BLaER1 treated with 17β-estradiol and CSF1 and Interleukin-3, amounts not matched to agents 10 nM and 100 nM (cell line): Measurements from ENCODE around the gene TWIST2.

Experiments
- H3K27ac ChIP-seq, 11 experiments: shearing (Covaris generic); formaldehyde crosslinking; 2 replicates each; pipeline ENCODE4 v1.8.1; 2022
- H3K27me3 ChIP-seq, 11 experiments: shearing (Covaris generic); formaldehyde crosslinking; 2 replicates each; pipeline ENCODE4 v1.8.1; 2022
- H3K36me3 ChIP-seq, 11 experiments: shearing (Covaris generic); formaldehyde crosslinking; 2 replicates each; pipeline ENCODE4 v1.8.1; 2022
- H3K4me1 ChIP-seq, 10 experiments: shearing (Covaris generic); formaldehyde crosslinking; 2 replicates each; pipeline ENCODE4 v1.8.1; 2022
- H3K4me2 ChIP-seq, 11 experiments: shearing (Covaris generic); formaldehyde crosslinking; 2 replicates each; pipeline ENCODE4 v1.8.1; 2022
- H3K4me3 ChIP-seq, 10 experiments: shearing (Covaris generic); formaldehyde crosslinking; 2 replicates each; pipeline ENCODE4 v1.8.1; 2022
- H3K9ac ChIP-seq, 11 experiments: shearing (Covaris generic); formaldehyde crosslinking; 2 replicates each; pipeline ENCODE4 v1.8.1; 2022
- H3K9me3 ChIP-seq, 11 experiments: shearing (Covaris generic); formaldehyde crosslinking; replicated peaks in 1 of 11; 2 replicates each; pipeline ENCODE4 v1.8.1; 2022
- H4K20me1 ChIP-seq, 11 experiments: shearing (Covaris generic); formaldehyde crosslinking; 2 replicates each; pipeline ENCODE4 v1.8.1; 2022
- Cebpa-rat ChIP-seq, 11 experiments: shearing (Covaris generic); IDR thresholded peaks; 2 replicates each; pipeline ENCODE4 v1.8.1; 2022

TWIST2 gene

DNA sequence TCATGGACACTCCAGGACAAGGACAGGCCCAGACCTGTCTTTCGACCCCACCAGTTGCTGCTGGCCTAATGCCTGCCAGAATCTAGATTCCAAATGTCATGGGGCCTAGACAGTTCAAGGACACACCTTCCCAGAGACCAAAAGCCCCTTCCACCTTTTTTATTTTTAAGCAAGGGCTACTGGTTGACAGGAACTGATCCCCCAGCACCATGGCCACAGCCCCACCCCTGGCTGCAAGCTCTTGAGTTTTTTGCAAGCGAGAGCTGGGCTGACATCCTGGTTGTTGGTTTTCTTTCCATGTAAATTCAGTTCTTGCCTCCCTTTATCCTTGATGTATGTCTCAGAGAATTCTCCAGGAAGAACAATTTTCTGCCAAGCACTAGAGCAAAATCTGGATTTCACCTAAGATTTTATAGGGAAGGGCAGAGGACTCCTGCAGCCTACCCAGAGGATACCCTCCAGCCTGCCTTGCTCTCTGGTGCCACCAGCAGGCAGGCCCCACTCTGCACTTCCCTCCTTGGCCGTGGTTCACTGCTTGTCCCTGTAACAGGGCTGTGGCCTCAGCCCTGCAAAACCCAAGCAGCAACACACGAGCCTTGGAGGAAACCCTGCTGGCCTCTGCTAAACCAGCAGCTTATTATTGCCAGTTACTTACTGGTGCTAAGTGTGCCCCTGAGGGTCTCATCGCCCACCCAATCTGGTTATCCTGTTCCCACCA is 97.7 kb downstream of the TWIST2 start:
- no peak overlapping the region; a peak in 1 of 20 replicates for H3K4me3 ChIP-seq
- peaks cover 3 to 69% (median 21%) of the 10 kb centered on the region in 11 experiments; a peak in 15 of 22 replicates for H3K27me3 ChIP-seq
- peaks cover 27 to 38% (median 32%) of the 10 kb centered on the region in 10 experiments for H3K4me1 ChIP-seq
- no peaks in the 10 kb centered on the region for H3K36me3 ChIP-seq
- no peak overlapping the region for H3K27ac ChIP-seq
- peak overlapping the region in 1 of 11 experiments; percentile 94; a peak in 1 of 22 replicates for H3K4me2 ChIP-seq
- peaks cover 0 to 31% (median 13%) of the 10 kb centered on the region in 11 experiments; a peak in 15 of 22 replicates for H4K20me1 ChIP-seq
- H3K9me3 ChIP-seq: peaks cover 18 to 25% (median 22%) of the 10 kb centered on the region in 11 experiments
- no peak for TF ChIP-seq Cebpa-rat (IDR thresholded peaks at IDR 0.05)
- no peak overlapping the region for H3K9ac ChIP-seq

DNA sequence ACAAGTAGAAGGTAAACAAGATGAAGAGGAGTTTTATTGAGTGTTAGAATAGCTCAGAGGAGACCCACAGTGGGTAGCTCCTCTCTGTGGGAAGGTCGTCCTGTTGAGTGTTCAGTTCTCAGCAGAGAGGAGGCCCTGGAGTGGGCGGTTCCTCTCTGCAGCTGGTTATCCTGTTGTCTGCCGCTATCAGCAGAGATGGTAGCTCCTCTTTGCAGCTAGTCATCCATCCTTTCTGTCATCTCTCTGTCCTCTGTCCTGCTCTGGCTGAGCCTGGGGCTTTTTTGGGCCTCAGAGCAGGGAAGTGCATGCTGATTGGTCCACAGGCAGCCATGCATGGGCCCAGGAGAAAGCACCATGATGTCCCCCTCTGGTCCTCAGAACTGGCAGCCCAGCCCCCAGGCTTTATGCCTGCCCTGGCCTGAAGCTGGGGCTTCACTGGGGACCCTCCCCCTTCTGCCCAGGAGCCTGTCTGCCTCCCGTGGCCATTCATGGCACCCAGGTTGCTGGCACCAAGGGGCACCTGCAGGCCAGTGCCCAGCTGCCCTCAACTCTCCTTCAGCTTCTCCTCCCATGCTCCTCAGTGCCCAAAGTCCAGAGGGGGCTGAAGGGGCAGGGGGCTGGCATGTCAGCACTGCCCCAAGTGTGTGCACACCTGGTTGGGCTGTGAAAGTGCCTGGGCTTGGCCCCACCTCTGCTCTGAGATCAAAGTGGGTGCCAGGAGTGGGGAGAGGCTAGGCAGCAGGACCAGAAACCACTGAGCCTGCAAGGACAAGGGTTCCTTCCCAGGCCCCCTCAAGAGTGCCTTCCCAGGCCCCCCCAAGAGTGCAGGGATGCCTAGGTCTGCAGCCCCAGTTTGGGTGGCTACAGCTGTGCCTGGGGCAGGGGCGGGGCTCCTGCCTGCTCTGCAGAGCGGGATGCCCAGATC is 98.7 kb downstream of the TWIST2 start:
- Histone ChIP-seq H3K27me3 (peaks cover 3 to 73% (median 29%) of the 10 kb centered on the region in 11 experiments; a peak in 15 of 22 replicates), H3K4me2 (peak overlapping the region; percentile 76 to 97 (median 93)), H3K36me3 (no peaks in the 10 kb centered on the region), H3K9me3 (peaks cover 18 to 25% (median 22%) of the 10 kb centered on the region in 11 experiments), H3K4me3 (peak overlapping the region in 2 of 10 experiments; percentile 29 to 38; a peak in 6 of 20 replicates), H3K9ac (0 out of 22 replicates have a peak overlapping the region, but pooled peaks of 1 of the 11 experiments have one; percentile 49), H3K4me1 (peaks cover 27 to 38% (median 32%) of the 10 kb centered on the region in 10 experiments), H4K20me1 (peaks cover 0 to 34% (median 13%) of the 10 kb centered on the region in 11 experiments; a peak in 15 of 22 replicates), H3K27ac (peak overlapping the region in 2 of 11 experiments; percentile 42 to 70; a peak in 3 of 22 replicates)
- no peak for TF ChIP-seq Cebpa-rat (IDR thresholded peaks at IDR 0.05)

DNA sequence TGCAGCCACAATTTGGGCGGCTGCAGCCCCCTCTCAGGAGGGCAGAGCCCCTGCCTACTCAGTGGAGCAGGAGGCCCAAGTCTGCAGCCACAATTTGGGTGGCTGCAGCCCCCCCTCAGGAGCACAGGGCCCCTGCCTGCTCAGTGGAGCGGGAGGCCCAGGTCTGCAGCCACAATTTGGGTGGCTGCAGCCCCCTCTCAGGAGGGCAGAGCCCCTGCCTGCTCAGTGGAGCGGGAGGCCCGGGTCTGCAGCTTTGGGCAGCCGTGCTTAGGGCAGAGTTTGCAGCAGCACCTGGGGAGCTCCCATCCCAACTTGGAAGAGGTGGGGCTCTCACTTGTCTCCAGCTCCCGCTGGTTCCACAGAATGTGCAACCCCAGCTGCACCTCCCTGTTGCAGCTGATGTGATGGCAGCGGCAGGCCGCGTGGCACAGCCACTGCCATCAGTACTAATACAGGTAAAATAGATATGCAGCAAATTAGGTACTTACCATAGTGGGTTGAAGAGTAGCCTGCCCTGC is 99.4 kb downstream of the TWIST2 start:
- peak overlapping the region in 4 of 11 experiments; percentile 6 to 49 (median 26); a peak in 3 of 22 replicates for H3K9ac ChIP-seq

DNA sequence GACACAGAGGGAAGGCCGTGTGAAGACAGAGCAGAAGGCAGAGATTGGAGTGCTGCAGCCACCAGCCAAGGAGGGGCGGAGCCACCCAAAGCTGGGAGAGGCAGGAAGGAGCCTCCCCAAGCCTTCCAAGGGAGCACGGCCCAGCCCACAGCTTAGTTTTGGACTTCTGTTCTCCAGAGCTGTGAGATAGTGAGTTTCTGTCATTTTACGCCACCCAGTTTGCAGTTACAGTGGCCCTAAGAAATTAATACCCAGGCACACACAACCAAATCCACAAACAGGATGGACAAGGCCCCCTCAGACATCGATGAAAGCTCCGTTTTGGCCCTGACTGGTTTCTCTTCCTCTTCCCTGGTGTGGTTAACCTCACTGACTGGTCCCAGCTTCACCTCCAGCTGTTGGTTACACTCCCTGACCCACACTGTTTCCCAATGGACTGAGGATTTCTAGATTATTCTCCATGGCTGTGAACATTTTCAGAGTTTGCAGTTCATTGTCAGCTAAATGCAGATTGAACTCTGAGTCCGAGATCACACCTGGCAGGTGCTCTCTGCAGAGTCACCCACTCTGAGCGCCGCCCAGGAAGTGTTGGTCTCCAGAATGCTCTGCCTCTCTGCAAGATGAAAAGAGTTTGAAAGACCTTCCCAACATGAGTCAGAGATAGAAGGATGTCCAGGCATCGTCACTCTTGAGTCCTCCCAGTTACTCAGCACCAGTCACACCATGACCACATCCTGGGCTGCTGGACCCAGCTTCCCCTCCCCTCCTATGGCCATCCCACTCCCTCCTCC is 100.2 kb downstream of the TWIST2 start:
- H4K20me1 ChIP-seq: peaks cover 0 to 34% (median 13%) of the 10 kb centered on the region in 11 experiments; a peak in 15 of 22 replicates
- H3K9ac ChIP-seq: peak overlapping the region in 6 of 11 experiments; percentile 1 to 49 (median 10); a peak in 6 of 22 replicates
- peak overlapping the region; percentile 76 to 97 (median 93) for H3K4me2 ChIP-seq
- peaks cover 27 to 38% (median 32%) of the 10 kb centered on the region in 10 experiments for H3K4me1 ChIP-seq
- peaks cover 3 to 72% (median 29%) of the 10 kb centered on the region in 11 experiments; a peak in 15 of 22 replicates for H3K27me3 ChIP-seq
- peak overlapping the region in 9 of 11 experiments; percentile 42 to 70 (median 50); a peak in 18 of 22 replicates for H3K27ac ChIP-seq
- peak in 8 of 11 experiments; percentile 53 to 80 (median 68); a peak in 14 of 22 replicates for TF ChIP-seq Cebpa-rat (IDR thresholded peaks at IDR 0.05)
- H3K4me3 ChIP-seq: peak overlapping the region in 5 of 10 experiments; percentile 2 to 38 (median 11); a peak in 4 of 20 replicates
- H3K36me3 ChIP-seq: no peaks in the 10 kb centered on the region
- H3K9me3 ChIP-seq: peaks cover 18 to 25% (median 22%) of the 10 kb centered on the region in 11 experiments

More for the DNA sequence above, 99.4 kb downstream of the TWIST2 start:
- peaks cover 3 to 73% (median 29%) of the 10 kb centered on the region in 11 experiments; a peak in 15 of 22 replicates for H3K27me3 ChIP-seq
- peaks cover 0 to 34% (median 13%) of the 10 kb centered on the region in 11 experiments; a peak in 15 of 22 replicates for H4K20me1 ChIP-seq
- H3K27ac ChIP-seq: peak overlapping the region in 8 of 11 experiments; percentile 28 to 70 (median 50); a peak in 14 of 22 replicates
- no peaks in the 10 kb centered on the region for H3K36me3 ChIP-seq
- peaks cover 18 to 25% (median 22%) of the 10 kb centered on the region in 11 experiments for H3K9me3 ChIP-seq
- peak overlapping the region in 5 of 10 experiments; percentile 2 to 38 (median 11); a peak in 9 of 20 replicates for H3K4me3 ChIP-seq
- H3K4me1 ChIP-seq: peaks cover 27 to 38% (median 32%) of the 10 kb centered on the region in 10 experiments
- H3K4me2 ChIP-seq: peak overlapping the region; percentile 76 to 97 (median 93)
- TF ChIP-seq Cebpa-rat (IDR thresholded peaks at IDR 0.05): no peak

DNA sequence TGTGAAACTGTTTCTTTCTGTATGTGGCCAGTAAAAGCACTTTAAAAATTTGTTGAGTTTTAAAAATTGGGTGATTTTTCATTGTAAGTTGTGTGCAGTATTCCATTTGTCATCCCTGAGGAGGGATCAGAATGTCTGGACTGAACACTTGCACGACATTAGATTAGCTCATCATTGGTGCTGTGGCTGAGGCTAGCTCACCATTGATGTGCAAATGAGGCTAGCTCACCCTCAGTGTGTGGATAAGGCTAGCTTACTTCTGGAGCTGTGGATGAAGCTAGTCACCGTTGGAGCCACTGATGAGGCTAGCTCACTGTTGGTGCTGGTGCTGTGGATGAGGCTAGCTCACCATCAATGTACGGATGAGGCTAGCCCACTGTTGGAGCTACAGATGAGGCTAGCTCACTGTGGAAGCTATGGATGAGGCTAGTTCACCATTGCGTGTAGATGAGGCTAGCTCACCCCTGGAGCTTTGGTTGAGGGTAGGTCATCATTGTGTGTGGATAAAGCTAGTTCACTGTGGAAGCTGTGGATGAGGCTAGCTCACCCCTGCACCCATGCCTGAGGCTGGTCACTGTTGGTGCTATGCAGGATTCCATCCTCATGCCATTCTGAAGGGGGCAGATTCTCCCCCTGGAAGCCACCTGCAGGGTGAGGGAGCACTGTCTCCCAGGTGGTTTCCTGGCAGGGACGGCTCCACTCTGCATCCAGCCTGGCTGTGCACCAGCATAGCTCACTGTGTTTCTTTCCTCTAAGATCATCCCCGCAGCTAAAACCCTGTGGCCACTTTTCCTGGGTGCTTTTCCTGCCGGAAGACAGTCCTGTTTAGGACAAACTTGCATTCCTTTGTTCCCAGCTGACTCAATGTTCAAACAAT is 101.1 kb downstream of the TWIST2 start:
- H3K4me2 ChIP-seq: peak overlapping the region; percentile 76 to 97 (median 93); a peak in 21 of 22 replicates
- no peaks in the 10 kb centered on the region for H3K36me3 ChIP-seq
- peaks cover 0 to 34% (median 13%) of the 10 kb centered on the region in 11 experiments; a peak in 15 of 22 replicates for H4K20me1 ChIP-seq
- no peak overlapping the region for H3K4me3 ChIP-seq
- peaks cover 27 to 38% (median 32%) of the 10 kb centered on the region in 10 experiments for H3K4me1 ChIP-seq
- peaks cover 18 to 25% (median 22%) of the 10 kb centered on the region in 11 experiments for H3K9me3 ChIP-seq
- H3K27ac ChIP-seq: peak overlapping the region in 9 of 11 experiments; percentile 40 to 70 (median 48); a peak in 16 of 22 replicates
- H3K27me3 ChIP-seq: peaks cover 3 to 75% (median 29%) of the 10 kb centered on the region in 11 experiments; a peak in 15 of 22 replicates
- H3K9ac ChIP-seq: peak overlapping the region in 2 of 11 experiments; percentile 10 to 13; a peak in 2 of 22 replicates
- no peak for TF ChIP-seq Cebpa-rat (IDR thresholded peaks at IDR 0.05)

DNA sequence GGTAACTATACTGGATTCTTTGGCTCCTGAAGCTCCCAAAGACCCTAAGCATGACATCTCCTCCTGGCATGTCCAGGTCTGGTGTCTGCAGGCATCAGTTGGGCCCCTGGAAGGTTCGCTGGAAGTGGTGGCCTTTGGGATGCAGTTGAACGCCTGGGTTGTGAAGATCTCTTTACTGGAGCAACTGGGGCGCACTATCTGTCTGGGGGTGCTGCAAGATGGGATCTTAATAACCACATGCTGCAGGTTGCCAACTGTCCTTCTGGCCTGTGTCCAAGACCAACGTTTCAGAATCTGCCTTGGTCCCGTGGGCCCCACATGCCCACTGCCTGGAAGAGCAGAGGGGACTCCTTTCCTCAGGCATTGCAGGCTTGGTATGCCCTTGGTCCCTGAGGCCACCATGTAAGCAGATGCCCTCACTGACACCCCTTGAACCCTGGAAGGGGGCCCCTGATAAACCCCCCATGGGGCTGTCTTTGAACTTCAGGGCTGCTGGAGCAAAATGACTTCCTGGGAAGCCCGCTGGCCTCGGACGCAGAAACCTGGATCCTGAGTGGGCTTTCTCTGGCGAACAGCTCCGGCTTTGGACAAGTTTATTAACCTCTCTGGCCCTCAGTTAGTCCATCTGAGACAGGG is 101.9 kb downstream of the TWIST2 start:
- Histone ChIP-seq H4K20me1 (peaks cover 0 to 34% (median 13%) of the 10 kb centered on the region in 11 experiments; a peak in 15 of 22 replicates), H3K9me3 (peaks cover 18 to 21% (median 19%) of the 10 kb centered on the region in 11 experiments), H3K4me3 (no peak overlapping the region), H3K4me2 (peak overlapping the region in 1 of 11 experiments; percentile 97; a peak in 2 of 22 replicates), H3K27me3 (peaks cover 3 to 73% (median 29%) of the 10 kb centered on the region in 11 experiments; a peak in 15 of 22 replicates), H3K9ac (no peak overlapping the region), H3K36me3 (no peaks in the 10 kb centered on the region), H3K4me1 (peaks cover 27 to 38% (median 32%) of the 10 kb centered on the region in 10 experiments), H3K27ac (no peak overlapping the region)
- no peak for TF ChIP-seq Cebpa-rat (IDR thresholded peaks at IDR 0.05)
